SKM-1 treated with dmso at 0.1 percent for 144 hours (cell line): ENCODE measurements around the gene CCDC89.
"Not testable (repeated sequence)": the region's sequence is repeated elsewhere in the genome, so short reads cannot be mapped to it uniquely, and the experiment has no call there.

Experiments used
- DNase-seq: peaks from one replicate; lab custom pipeline; 2025; ENCODE audit not compliant: unreplicated experiment; lab: John Stamatoyannopoulos, UW

CCDC89 gene

DNA sequence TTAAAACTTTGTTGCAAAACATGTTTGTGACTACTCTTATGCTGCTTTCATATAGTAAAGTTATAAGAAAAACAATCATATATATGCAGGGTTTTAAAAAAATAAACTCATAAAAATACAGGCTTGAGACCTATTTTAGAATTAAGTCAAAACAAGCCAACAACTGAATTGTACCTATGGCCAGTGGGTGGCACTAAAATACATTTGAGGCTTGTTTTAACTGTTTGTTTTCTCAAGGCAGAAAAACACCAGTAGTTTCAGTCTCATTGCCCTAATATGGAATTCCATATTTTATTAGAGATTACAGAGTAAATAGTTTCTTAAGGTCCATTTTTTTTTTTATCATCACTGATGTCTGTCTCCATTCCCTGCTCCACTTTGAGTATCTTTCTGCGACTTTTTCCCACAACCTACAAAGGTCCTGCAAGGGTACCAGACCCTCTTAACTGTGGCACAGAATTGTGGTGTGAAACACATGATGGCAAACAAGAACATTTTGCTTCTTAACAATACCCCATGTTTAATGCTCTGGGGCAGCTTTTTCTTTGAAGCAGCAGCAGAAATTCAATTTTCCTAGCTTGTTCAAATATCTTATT lies 8.5 kb upstream of the CCDC89 start:
- peak; percentile 13 for DNase-seq

- no peak for DNase-seq
Measured at GRCh38 chr11:85685125-85685819, 723 bp downstream of the CCDC89 start.

DNA sequence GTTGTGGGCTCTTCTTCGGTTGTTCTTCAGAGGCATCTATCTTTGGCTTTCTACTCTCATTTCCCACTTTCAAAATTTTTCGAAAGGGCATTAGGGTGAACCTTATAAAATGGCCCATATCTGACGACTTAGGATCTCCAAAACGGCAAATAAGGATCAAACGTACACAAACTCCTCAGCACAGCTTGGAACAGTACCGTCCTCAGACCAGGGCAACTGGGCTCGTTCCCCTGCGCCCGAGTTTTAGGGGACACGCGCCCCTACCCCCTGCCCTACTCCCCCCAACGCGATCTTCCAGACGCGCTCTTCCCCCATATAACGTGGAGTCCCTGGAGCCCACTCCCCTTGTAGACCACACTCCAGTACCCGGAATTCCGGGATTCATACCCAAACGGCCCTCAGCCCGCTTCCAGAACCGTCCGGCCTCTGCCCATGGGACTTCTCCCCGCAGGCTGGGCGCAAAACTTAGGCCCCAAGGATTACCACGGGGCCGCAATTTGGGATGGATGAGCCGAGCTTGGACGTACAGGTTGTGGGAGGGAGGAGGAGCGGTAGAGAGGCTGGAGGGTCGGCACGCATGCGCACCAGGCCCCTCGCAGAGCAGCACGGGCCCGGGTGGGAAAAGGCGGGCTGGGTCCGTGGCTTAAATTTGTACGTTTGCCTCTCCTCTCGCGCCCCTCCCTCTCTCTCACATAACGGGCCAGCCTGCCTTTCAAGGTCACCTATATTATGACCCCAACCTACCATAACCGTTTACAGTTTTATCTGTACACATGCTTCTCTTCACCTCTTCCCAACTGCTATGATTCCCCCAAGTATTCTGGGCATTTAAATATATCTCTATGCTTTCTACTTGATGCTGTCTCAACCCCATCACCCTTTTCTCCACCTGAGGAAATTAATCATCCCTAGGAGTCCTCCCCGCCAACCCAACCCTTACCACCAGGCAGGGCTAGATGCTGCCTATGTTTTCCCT lies 3.4 kb downstream of the CCDC89 start:
- no peak for DNase-seq

- no peak for DNase-seq
Measured at GRCh38 chr11:85680897-85681296, 5.1 kb downstream of the CCDC89 start.

DNA sequence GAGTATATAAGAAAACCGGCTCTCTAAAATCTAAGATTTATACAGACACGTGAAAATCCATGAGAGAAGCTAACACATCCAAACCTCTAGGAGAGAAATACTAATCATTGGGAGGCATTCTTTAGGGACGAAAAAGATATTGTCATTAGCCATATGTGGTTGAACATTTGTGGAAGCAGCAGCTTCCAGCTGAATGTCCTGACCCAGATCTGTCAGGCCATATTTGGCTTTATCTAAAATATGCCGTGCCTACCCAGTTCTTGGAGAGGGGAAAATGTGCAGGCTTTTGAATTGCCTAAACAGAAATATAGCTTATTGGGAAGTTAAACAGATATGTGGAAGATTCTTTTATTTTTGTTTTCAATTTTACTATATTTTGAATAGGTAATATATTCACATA lies 6.4 kb downstream of the CCDC89 start:
- no peak for DNase-seq

- no peak for DNase-seq
Measured at GRCh38 chr11:85673393-85673792, 12.6 kb downstream of the CCDC89 start.

GRCh38 chr11:85672105-85672902 lies 13.7 kb downstream of the CCDC89 start:
- no peak for DNase-seq

DNA sequence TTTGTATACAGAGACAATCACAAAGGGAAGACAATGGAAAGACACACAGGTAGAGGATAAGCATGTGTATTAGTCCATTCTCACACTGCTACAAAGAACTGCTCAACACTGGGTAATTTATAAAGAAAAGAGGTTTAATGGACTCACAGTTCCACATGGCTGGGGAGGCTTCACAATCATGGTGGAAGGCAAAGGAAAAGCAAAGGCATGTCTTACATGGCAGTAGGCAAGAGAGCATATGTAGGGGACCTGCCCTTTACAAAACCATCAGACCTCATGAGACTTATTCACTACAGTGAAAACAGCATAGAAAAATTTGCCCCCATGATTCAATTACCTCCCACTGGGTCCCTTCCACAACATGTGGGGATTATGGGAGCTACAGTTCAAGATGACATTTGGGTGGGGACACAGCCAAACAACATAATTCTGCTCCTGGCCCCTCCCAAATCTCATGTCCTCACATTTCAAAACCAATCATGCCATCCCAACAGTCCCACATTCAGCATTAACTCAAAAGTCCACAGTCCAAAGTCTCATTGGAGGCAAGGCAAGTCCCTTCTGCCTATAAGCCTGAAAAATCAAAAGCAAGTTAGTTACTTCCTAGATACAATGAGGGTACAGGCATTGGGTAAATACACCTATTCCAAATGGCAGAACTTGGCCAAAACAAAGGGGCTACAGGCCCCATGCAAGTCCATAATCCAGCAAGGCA lies 14.9 kb downstream of the CCDC89 start:
- DNase-seq, result not testable (repeated sequence)

DNA sequence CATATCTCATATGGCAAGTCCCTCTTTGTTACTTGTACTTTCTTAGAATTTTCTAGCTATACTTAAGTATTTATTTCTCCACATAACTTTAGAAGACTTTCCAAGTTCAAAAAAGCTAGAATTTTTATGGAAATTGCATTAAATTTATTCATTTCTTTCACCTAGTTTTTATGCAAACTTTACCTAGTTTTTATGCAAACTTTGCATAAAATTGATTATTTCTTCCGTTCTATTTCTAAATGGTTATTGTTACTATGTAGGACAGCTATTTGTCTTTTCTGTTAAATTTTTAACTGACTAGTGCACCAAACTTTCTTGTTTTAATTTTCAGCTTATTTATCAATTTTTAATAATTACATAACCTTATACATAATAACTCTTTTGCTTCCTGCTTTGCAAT lies 17.8 kb downstream of the CCDC89 start:
- DNase-seq, result no peak

DNA sequence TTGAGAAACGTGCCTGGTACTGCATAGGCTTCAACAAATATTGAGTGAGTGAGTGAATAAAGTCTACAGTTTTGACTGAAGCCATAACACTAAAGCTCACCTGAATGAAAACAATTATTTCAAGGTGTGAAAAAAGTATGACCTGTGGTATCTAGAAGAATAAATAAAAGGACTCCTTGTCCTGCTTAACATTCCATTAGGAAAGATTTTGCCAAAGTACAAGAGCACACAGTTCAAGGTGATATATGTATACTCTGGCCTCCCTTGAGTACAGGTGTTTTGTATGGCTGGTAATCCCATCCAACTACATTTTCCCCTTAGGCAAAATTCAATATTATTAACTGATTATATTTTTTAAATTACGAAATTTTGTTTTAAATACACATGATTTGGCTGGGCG lies 19.3 kb downstream of the CCDC89 start:
- DNase-seq, result no peak

DNA sequence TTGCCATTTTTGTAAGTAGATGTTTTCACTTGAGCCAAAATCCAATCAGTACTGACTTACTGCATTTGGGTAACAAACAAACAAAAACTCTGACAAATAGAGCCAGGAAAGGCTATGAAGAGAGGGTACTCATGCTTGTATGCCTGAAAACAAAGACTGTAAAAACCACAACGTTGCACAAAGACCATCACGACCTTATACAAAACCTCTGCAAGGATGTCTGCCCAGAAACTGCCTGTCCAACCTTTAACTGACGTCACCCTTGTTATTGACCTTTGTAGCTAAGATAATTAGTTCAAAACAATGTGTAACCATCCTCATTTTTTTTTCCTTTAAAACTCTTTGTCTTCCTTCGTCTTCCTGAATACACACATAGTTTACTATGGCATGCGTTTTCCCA lies 20.3 kb downstream of the CCDC89 start:
- DNase-seq, result no peak

DNA sequence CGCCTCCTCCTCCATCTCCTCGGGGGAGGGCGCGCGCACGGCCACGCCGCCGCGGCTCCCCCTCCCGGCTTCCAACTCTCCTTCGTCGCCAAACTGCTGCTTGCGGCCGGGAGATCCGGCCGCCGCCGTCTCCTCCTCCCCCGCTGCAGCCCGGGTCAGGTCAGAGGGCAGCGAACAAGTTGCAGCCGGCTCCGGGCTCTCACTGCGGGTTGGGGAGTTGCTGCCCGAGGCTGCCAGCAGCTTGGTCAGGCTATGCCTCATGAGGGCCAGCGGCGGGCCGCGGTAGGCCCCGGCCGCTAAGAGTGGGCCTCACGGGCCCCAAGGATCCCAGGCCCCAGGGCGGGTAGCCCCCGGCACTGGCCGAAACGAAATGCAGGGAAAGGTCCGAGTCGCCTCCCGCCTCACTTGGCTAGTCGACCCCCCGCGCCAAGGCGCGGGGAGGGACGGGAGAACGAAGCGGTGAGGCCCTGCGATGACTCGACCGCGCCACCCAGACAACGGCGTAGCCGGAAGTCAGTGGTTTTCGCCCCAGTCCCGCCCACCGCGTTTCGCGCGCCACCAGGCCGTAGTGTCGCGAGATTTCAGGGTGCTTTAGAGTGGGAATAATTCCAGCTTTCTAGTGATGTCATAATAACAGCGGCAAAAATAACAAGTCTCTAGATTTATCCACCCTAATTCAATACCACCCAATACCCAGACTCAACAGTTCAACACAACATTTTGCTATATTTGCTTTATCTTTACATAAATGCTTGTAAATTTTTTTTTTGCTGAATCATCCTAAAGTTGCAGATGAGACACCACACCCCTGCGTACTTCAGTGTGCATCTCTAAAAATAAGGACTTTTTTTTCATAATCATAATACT lies 21.1 kb downstream of the CCDC89 start, which contains the start of gene CREBZF:
Gene CREBZF, minus strand, starts transcription at position 515 of the 867 bp plus-strand sequence. Its CDS starts 254 bp downstream, at position 261.
- DNase-seq, result peak; percentile 92

DNA sequence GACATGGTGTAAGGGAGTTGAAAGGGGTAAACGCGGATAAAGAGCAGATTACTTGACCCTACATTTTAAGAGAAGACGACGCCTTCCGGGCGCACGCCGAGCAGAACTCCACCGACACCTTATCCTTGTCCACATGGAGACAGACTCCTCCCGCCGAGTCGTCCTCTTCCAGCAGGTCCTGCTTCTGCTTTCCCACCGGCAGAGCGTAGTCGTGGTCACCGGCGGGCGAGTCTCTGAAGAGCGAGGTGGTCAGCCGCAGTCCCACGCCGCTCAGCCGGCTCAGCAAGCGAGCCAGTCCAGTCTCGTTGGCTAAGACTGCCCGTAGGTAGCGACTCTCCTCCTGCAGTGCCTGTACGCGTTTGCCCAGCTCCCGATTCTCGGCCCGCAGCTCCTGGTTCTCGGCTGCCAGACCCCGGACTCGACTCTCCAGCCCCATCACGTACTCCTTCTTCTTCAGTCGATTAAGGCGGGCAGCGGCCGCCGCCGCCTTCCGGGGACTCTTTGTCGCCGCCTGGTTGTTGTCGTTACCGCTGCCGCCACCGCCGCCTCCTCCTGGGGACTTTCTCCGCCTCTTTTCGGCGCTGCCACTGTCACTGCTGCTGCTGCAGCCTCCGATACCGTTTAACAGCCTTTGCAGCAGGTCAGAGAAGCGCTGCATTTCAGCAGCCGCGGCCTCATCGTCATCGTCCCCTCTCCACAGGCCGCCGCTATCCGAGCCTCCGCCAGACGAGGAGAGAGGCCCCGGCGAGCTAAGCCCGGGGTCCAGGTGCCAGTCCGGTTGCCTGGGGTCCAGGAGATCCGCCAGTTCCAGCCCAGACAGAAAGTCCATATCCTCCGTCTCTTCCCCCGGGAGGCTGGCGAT lies 22.0 kb downstream of the CCDC89 start:
- peak; percentile 64 for DNase-seq

- no peak for DNase-seq
Measured at GRCh38 chr11:85663080-85663752, 22.8 kb downstream of the CCDC89 start.

- no peak for DNase-seq
Measured at GRCh38 chr11:85661972-85662664, 23.9 kb downstream of the CCDC89 start.

- DNase-seq, result no peak
Measured at GRCh38 chr11:85658180-85658579, 27.8 kb downstream of the CCDC89 start.

DNA sequence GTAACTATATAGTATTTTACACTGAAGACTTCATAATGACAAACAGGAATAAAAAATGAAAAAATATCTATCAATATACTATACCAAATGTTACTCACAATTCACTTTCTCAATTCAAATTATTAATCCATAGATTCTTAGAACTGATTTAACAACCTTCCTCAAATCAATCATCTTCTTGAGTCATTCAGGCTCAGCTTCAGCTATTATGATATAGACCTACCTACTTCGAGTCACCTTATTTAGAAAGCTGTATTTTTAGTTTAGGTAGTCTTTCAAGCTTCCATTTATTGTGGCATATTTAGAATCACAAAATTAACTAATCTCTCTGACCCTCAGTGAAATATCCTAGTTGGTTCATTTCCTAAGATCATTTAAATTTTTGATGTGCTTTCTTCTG lies 29.2 kb downstream of the CCDC89 start:
- no peak for DNase-seq
